Caco-2 (cell line): ENCODE data around the gene FLT3. TPM values are rescaled to one million over a fixed set of nuclear protein-coding genes. Genes with fewer than 3 reads are reported as not detected.

ENCODE experiments used
- BruUV-seq: library from RNA; stranded (reverse); fragments of 400-500 nt; replicated peaks from 2 replicates; lab custom pipeline; 2021; lab: Mats Ljungman, UMichigan
- CTCF ChIA-PET: fragments of 300-600 bp; sonication (Branson Sonifier 250); formaldehyde crosslinking; loops from one replicate; lab custom pipeline; 2022; ENCODE audit warnings: antibody characterized with exemption; lab: Charles Lee
- POLR2A ChIA-PET: fragments of 300-600 bp; sonication (Branson Sonifier 250); formaldehyde crosslinking; loops from one replicate; lab custom pipeline; 2022; ENCODE audit warnings: antibody characterized with exemption; lab: Charles Lee
- DNase-seq, 2 experiments: peaks; one replicate each; pipeline versions ENCODE4 v3.0.0 to v3.0.0-alpha.2; 2020 to 2022
- H3K27me3 ChIP-seq: replicated peaks from 2 replicates; pipeline ENCODE4 v1.6.0; 2011; ENCODE audit warnings: low read length; ENCODE audit not compliant: control insufficient read depth, insufficient read depth
- H3K36me3 ChIP-seq: 2 replicates; pipeline ENCODE4 v1.5.1; 2011; ENCODE audit warnings: low read length; ENCODE audit not compliant: control insufficient read depth, insufficient read depth
- H3K4me1 ChIP-seq: fragments of 250-450 bp; sonication (Bioruptor Pico); 2 replicates; pipeline ENCODE4 v1.5.1; 2020; ENCODE audit warnings: mild to moderate bottlenecking
- H3K4me3 ChIP-seq: 2 replicates; pipeline ENCODE4 v1.5.1; 2011; ENCODE audit warnings: low read depth, mild to moderate bottlenecking, control low read depth, low read length
- H3K9me3 ChIP-seq: fragments of 250-450 bp; sonication (Bioruptor Pico); 2 replicates; pipeline ENCODE4 v1.5.1; 2020; ENCODE audit warnings: mild to moderate bottlenecking, moderate library complexity
- H3K27ac Mint-ChIP-seq: one replicate; pipeline ENCODE4 v1.8.0; 2022; ENCODE audit warnings: mixed read lengths; ENCODE audit not compliant: unreplicated experiment
- H3K27me3 Mint-ChIP-seq: one replicate; pipeline ENCODE4 v1.8.0; 2022; ENCODE audit warnings: mixed read lengths; ENCODE audit not compliant: insufficient read depth, unreplicated experiment
- H3K36me3 Mint-ChIP-seq: one replicate; pipeline ENCODE4 v1.8.0; 2022; ENCODE audit warnings: mild to moderate bottlenecking, mixed read lengths; ENCODE audit not compliant: insufficient read depth, unreplicated experiment
- H3K4me1 Mint-ChIP-seq: one replicate; pipeline ENCODE4 v1.8.0; 2022; ENCODE audit warnings: low read depth, mixed read lengths; ENCODE audit not compliant: unreplicated experiment
- H3K4me3 Mint-ChIP-seq: one replicate; pipeline ENCODE4 v1.8.0; 2022; ENCODE audit warnings: mild to moderate bottlenecking, moderate library complexity, mixed read lengths; ENCODE audit not compliant: unreplicated experiment
- H3K9me3 Mint-ChIP-seq: one replicate; pipeline ENCODE4 v1.8.0; 2022; ENCODE audit warnings: mixed read lengths; ENCODE audit not compliant: unreplicated experiment
- intact Hi-C: fragments of 100-400 bp; cut with micrococcal nuclease; formaldehyde crosslinking; loops from one replicate; pipeline ENCODE4 v1.10.0; 2022; ENCODE audit not compliant: unreplicated experiment
- total RNA-seq: library from RNA; stranded (reverse); gene quantifications from 2 replicates; pipeline ENCODE4 v1.2.3, GENCODE V29; 2022
- TF ChIP-seq, protein P1 (sequence below), 2 experiments: fragments of 200-600 bp in 1 of 2; IDR thresholded peaks; 1 replicate in 1 of 2; 2 replicates in 1 of 2; pipeline versions ENCODE4 v1.5.1 to v1.8.0; 2011 to 2022; ENCODE audit warnings: antibody characterized with exemption in 1 of 2, control low read depth in 1 of 2, inconsistent platforms in 1 of 2, low read depth in 1 of 2, low read length in 1 of 2, mild to moderate bottlenecking in 1 of 2, moderate library complexity in 1 of 2; ENCODE audit not compliant: insufficient read depth in 1 of 2, severe bottlenecking in 1 of 2, unreplicated experiment in 1 of 2

The FLT3 gene
- total RNA-seq, 1 experiment from 2014 or later, result 0.09 TPM

DNA sequence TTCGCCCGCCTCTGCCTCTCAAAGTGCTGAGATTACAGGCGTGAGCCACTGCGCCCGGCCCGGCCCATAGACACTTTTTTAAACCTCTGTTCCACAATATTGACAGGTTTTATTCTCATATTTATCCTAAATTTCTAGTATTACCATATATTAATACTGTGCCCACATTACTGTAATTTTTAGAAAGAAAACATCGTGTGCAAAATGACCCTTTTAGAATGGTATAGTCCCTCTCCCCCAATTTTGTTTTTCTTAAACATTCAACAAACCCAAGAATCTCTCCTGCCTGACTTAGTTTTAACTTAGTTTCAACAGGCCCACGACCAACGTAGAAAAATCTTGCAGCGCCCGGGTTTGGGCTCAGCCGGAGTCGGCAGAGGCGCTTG, 140.4 kb downstream of the FLT3 start:
- peaks cover 32% of the 10 kb centered on the region for H3K4me1 Mint-ChIP-seq
- no peaks in the 10 kb centered on the region for H3K9me3 Mint-ChIP-seq
- H3K9me3 ChIP-seq, result no peaks in the 10 kb centered on the region
- peaks cover 51% of the 10 kb centered on the region for H3K36me3 Mint-ChIP-seq
- ChIA-PET POLR2A (interaction anchor here (0.6 to 1.9 kb wide), 5 partner anchors 10 to 1003 kb away, joined by 3 to 16 read pairs (median 4); partner anchors contain the start of genes CDX2 and URAD), CTCF (interaction anchor here (1.0 to 1.7 kb wide), 6 partner anchors 10 to 598 kb away, joined by 3 to 12 read pairs (median 5); partner anchors contain the start of gene CDX2)
- H3K27ac Mint-ChIP-seq, result peak overlapping the region; percentile 66
- peaks cover 6% of the 10 kb centered on the region for H3K36me3 ChIP-seq
- intact Hi-C loops, result loop anchor here (1.0 to 2.0 kb wide), 3 partner anchors 9 to 38 kb away; partner anchors contain the start of gene CDX2
- H3K4me1 ChIP-seq, result peaks cover 89% of the 10 kb centered on the region
- DNase-seq, result no peak
- peak overlapping the region; percentile 52 for H3K4me3 Mint-ChIP-seq
- peak overlapping the region; percentile 35 for H3K4me3 ChIP-seq
- no peaks in the 10 kb centered on the region for H3K27me3 Mint-ChIP-seq
- TF ChIP-seq, protein P1, sequence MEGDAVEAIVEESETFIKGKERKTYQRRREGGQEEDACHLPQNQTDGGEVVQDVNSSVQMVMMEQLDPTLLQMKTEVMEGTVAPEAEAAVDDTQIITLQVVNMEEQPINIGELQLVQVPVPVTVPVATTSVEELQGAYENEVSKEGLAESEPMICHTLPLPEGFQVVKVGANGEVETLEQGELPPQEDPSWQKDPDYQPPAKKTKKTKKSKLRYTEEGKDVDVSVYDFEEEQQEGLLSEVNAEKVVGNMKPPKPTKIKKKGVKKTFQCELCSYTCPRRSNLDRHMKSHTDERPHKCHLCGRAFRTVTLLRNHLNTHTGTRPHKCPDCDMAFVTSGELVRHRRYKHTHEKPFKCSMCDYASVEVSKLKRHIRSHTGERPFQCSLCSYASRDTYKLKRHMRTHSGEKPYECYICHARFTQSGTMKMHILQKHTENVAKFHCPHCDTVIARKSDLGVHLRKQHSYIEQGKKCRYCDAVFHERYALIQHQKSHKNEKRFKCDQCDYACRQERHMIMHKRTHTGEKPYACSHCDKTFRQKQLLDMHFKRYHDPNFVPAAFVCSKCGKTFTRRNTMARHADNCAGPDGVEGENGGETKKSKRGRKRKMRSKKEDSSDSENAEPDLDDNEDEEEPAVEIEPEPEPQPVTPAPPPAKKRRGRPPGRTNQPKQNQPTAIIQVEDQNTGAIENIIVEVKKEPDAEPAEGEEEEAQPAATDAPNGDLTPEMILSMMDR (IDR thresholded peaks at IDR 0.05; ENCODE audit: insufficient read depth in 1 of 2, low read depth in 1 of 2, low read length in 1 of 2, severe bottlenecking in 1 of 2, unreplicated experiment in 1 of 2), result no peak
- H3K27me3 ChIP-seq, result no peaks in the 10 kb centered on the region
- no TSS peak for BruUV-seq

DNA sequence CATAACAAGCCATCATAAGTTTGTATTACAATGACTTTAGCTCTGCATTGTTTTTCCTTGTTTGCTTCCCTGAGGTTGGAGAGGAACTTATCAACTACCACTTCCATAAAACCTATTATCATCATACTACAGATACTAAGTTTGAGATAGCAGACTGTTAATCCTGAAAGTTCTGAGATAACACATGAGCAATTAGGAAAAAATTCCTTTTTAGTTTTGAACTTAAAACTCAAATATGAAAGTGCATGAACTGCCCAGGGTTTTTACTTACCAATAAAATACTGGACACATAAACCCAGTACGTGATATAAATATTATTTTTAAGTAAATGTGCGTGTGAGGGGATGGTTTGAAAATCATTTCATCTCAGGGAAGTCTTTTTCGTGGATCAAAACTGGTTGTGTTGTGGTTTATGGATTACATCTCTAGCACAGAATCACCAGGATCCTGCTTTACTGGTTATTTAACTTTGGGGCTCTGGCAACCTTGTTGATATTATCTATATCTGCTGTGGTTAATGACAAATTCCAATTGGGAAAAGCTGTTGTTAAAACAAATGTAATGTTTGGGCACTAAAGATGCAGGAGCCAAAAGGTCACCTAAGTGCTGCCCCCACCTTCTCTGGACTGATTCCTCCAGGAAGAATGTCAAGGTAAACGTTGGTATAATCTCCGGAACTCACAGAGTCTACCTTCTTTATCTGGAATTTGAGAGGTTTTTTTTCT, 143.6 kb downstream of the FLT3 start:
- BruUV-seq, result no TSS peak
- Histone ChIP-seq H3K36me3 (peaks cover 2% of the 10 kb centered on the region; the same call in 1 of the 2 replicates), H3K27me3 (no peaks in the 10 kb centered on the region), H3K4me3 (no peak overlapping the region), H3K4me1 (peaks cover 69% of the 10 kb centered on the region), H3K9me3 (no peaks in the 10 kb centered on the region)
- H3K36me3 Mint-ChIP-seq, result peaks cover 35% of the 10 kb centered on the region
- H3K27me3 Mint-ChIP-seq, result no peaks in the 10 kb centered on the region
- no peaks in the 10 kb centered on the region for H3K9me3 Mint-ChIP-seq
- peak overlapping the region; percentile 69 for H3K27ac Mint-ChIP-seq
- DNase-seq, result peak; percentile 73 to 87
- peaks cover 20% of the 10 kb centered on the region for H3K4me1 Mint-ChIP-seq
- TF ChIP-seq, protein P1 (IDR thresholded peaks at IDR 0.05; ENCODE audit: insufficient read depth in 1 of 2, low read depth in 1 of 2, low read length in 1 of 2, severe bottlenecking in 1 of 2, unreplicated experiment in 1 of 2), result no peak
- ChIA-PET POLR2A (interaction anchor here (0.7 to 1.6 kb wide), 3 partner anchors 12 to 506 kb away, joined by 3 to 5 read pairs (median 5); partner anchors contain the start of gene CDX2), CTCF (interaction anchor here (1.0 to 4.1 kb wide), 6 partner anchors 11 to 130 kb away, joined by 3 to 41 read pairs (median 6); partner anchors contain the start of gene CDX2)
- peak overlapping the region; percentile 88 for H3K4me3 Mint-ChIP-seq
- intact Hi-C loops, result no loop called here

DNA sequence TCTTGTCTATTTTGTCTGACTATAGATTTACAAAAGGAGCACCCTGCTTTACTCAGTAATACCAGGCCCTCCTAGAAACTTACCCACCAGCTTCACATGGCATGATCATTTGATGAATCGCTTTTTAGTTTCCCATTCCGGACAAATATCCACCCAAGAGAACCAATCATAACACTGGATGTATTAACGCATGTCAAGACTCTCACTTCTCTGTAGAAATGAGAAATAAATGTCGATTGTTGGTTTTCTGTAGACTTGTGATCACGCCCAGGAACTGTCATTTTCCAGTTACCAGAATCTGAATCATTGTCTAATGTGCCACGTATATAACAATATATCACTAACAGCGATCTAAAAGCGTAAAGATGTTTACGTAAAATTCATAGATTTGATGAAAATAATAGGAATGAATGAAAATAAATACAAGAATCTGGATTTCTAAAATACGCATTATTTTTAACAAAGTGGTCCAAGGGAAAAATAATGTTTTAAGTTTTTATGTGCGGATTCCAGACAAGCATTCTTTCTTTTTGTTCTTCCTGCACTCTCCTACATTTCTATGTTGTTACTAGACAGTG, 145.3 kb downstream of the FLT3 start:
- H3K4me1 ChIP-seq, result peaks cover 61% of the 10 kb centered on the region
- no peaks in the 10 kb centered on the region for H3K9me3 Mint-ChIP-seq
- ChIA-PET POLR2A (interaction anchor here (0.6 to 2.6 kb wide), 9 partner anchors 11 to 334 kb away, joined by 3 to 17 read pairs (median 5); partner anchors contain the start of gene PDX1), CTCF (interaction anchor here (1.0 to 4.1 kb wide), 13 partner anchors 12 to 970 kb away, joined by 3 to 139 read pairs (median 21); partner anchors contain the start of genes CDX2, GTF3A and PDX1)
- BruUV-seq, result TSS peak; percentile 62
- peaks cover 19% of the 10 kb centered on the region for H3K36me3 Mint-ChIP-seq
- TF ChIP-seq, protein P1 (IDR thresholded peaks at IDR 0.05; ENCODE audit: insufficient read depth in 1 of 2, low read depth in 1 of 2, low read length in 1 of 2, severe bottlenecking in 1 of 2, unreplicated experiment in 1 of 2), result no peak
- peak overlapping the region; percentile 88 for H3K4me3 Mint-ChIP-seq
- peak overlapping the region; percentile 94 for H3K27ac Mint-ChIP-seq
- no peak for DNase-seq
- H3K9me3 ChIP-seq, result no peaks in the 10 kb centered on the region
- no peaks in the 10 kb centered on the region for H3K27me3 ChIP-seq
- H3K27me3 Mint-ChIP-seq, result no peaks in the 10 kb centered on the region
- H3K4me3 ChIP-seq, result peak overlapping the region; percentile 56
- no peaks in the 10 kb centered on the region for H3K36me3 ChIP-seq
- intact Hi-C loops, result no loop called here
- H3K4me1 Mint-ChIP-seq, result peaks cover 17% of the 10 kb centered on the region
